K562 (cell line): ENCODE results near the gene SP6. TPM values are rescaled to one million over a fixed set of nuclear protein-coding genes. Genes with fewer than 3 reads are reported as not detected.

Experiments
- FIP1L1 ChIP-seq: fragments of 200-400 bp; formaldehyde crosslinking; IDR thresholded peaks from 2 replicates; pipeline ENCODE4 v1.6.1; 2018; ENCODE audit warnings: mild to moderate bottlenecking, low read depth, low read length; ENCODE audit not compliant: poor library complexity, severe bottlenecking
- GABPB1 ChIP-seq: sonication (generic); formaldehyde crosslinking; IDR thresholded peaks from 2 replicates; pipeline ENCODE4 v1.8.0; 2022; ENCODE audit warnings: mild to moderate bottlenecking, missing genetic modification reagents
- XRCC5 ChIP-seq: fragments of 200-400 bp; formaldehyde crosslinking; IDR thresholded peaks from 2 replicates; pipeline ENCODE4 v1.6.1; 2017; ENCODE audit warnings: low read depth, mild to moderate bottlenecking, low read length
- ZNF212 ChIP-seq: fragments of 450-650 bp; formaldehyde crosslinking; IDR thresholded peaks from 2 replicates; pipeline ENCODE4 v1.4.0; 2020; ENCODE audit warnings: mild to moderate bottlenecking
- polyA plus RNA-seq, 8 experiments: library from polyadenylated mRNA; depleted of rRNA in 4 of 8; stranded (reverse) in 5 of 8; unstranded in 3 of 8; fragments of >200 nt; fragmentation: Nextera tagmentation in 2 of 8; fragmentation: Illumina TruSeq in 1 of 8; extraction: Ambion mirVana in 2 of 8; extraction: Trizol in 1 of 8; gene quantifications; 2 replicates each; pipeline versions ENCODE4 v1.2.1 to v1.2.3, GENCODE V29; 2011 to 2014; ENCODE audit warnings: inconsistent platforms in 1 of 8, missing spikeins in 1 of 8
- total RNA-seq, 7 experiments: library from RNA; depleted of rRNA in 6 of 7; stranded (reverse); fragments of >200 nt in 6 of 7; fragmentation: Illumina TruSeq in 2 of 7; extraction: Trizol in 2 of 7; gene quantifications; 2 replicates each; pipeline versions ENCODE4 v1.2.1 to v1.2.3, GENCODE V29; 2011 to 2021; ENCODE audit warnings: low replicate concordance in 1 of 7
- TF ChIP-seq, protein P1 (sequence below): fragments of 250-450 bp; sonication (Bioruptor Pico); IDR thresholded peaks from 2 replicates; pipeline ENCODE4 v1.4.0; 2020
- TF ChIP-seq, protein P2 (sequence below): fragments of 250-450 bp; sonication (Bioruptor Pico); IDR thresholded peaks from 2 replicates; pipeline ENCODE4 v1.8.0; 2022; ENCODE audit warnings: moderate library complexity, mild to moderate bottlenecking, inconsistent platforms
- TF ChIP-seq, protein P3 (sequence below), 2 experiments: IDR thresholded peaks in 1 of 2; conservative IDR thresholded peaks in 1 of 2; 2 replicates each; pipeline ENCODE4 v1.6.1; 2016; ENCODE audit warnings: low read depth in 2 of 2, mild to moderate bottlenecking in 1 of 2, missing compliant biosample characterization in 1 of 2, missing genetic modification characterization in 1 of 2, moderate library complexity in 1 of 2
- TF ChIP-seq, protein P4 (sequence below): sonication (generic); formaldehyde crosslinking; IDR thresholded peaks from 2 replicates; pipeline ENCODE4 v1.8.0; 2022; ENCODE audit warnings: missing genetic modification reagents, mild to moderate bottlenecking, moderate library complexity, borderline replicate concordance
- TF ChIP-seq, protein P5 (sequence below), 2 experiments: fragments of 150-350 bp in 1 of 2; IDR thresholded peaks; 2 replicates each; pipeline ENCODE4 v1.6.1; 2012 to 2016; ENCODE audit warnings: low read depth in 2 of 2, low read length in 2 of 2, mild to moderate bottlenecking in 1 of 2, moderate library complexity in 1 of 2

Gene SP6
- total and polyA plus RNA-seq, 9 of the 15 experiments (the other 6 are each of a cell fraction or from before 2014, with no cell fraction given) = 0.11 to 7.9 (median 2.2) TPM

DNA sequence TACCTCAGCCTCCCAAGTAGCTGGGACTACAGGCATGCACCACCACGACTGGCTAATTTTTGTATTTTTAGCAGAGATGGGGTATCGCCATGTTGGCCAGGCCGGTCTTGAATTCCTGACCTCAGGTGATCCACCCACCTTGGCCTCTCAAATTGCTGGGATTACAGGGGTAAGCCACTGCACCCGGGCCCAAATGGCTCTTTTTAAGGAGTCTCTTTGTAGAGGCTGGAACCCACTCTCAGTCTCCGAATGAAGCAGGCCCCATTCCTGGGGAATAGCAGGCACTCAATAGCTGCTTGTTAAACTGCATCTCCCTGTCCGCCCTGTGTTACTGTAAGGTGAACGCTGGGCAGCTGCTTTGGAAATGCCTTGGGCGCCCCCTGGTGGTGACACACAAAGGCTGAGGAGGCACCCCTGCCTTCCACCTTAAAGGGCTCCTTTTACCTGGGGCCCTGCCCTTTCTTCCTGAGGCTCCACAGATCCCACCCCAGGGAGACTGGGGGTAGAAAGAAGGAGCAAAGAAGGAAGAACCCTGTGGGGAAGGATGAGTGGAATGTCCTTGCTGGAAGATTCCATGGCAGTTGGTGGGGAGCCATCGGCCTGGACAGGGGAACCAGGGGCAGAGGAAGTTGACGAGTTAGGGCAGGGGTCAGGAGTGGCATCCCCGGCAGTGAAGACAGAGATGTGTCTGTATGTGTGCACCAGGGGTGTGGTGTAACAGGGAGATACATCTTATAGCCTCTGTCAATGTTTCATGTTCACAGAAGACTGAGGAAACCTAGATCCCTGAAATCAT is 39.0 kb upstream of the SP6 start (continued):
- TF ChIP-seq, protein P1, sequence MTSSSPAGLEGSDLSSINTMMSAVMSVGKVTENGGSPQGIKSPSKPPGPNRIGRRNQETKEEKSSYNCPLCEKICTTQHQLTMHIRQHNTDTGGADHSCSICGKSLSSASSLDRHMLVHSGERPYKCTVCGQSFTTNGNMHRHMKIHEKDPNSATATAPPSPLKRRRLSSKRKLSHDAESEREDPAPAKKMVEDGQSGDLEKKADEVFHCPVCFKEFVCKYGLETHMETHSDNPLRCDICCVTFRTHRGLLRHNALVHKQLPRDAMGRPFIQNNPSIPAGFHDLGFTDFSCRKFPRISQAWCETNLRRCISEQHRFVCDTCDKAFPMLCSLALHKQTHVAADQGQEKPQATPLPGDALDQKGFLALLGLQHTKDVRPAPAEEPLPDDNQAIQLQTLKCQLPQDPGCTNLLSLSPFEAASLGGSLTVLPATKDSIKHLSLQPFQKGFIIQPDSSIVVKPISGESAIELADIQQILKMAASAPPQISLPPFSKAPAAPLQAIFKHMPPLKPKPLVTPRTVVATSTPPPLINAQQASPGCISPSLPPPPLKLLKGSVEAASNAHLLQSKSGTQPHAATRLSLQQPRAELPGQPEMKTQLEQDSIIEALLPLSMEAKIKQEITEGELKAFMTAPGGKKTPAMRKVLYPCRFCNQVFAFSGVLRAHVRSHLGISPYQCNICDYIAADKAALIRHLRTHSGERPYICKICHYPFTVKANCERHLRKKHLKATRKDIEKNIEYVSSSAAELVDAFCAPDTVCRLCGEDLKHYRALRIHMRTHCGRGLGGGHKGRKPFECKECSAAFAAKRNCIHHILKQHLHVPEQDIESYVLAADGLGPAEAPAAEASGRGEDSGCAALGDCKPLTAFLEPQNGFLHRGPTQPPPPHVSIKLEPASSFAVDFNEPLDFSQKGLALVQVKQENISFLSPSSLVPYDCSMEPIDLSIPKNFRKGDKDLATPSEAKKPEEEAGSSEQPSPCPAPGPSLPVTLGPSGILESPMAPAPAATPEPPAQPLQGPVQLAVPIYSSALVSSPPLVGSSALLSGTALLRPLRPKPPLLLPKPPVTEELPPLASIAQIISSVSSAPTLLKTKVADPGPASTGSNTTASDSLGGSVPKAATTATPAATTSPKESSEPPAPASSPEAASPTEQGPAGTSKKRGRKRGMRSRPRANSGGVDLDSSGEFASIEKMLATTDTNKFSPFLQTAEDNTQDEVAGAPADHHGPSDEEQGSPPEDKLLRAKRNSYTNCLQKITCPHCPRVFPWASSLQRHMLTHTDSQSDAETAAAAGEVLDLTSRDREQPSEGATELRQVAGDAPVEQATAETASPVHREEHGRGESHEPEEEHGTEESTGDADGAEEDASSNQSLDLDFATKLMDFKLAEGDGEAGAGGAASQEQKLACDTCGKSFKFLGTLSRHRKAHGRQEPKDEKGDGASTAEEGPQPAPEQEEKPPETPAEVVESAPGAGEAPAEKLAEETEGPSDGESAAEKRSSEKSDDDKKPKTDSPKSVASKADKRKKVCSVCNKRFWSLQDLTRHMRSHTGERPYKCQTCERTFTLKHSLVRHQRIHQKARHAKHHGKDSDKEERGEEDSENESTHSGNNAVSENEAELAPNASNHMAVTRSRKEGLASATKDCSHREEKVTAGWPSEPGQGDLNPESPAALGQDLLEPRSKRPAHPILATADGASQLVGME (CRISPR knock-in tag) = no peak
- TF ChIP-seq GABPB1 (CRISPR knock-in tag) (peak; percentile 48; the same call in 1 of the 2 replicates), FIP1L1 (no peak), ZNF212 (CRISPR knock-in tag) (no peak), XRCC5 (peak; percentile 64; the same call in 1 of the 2 replicates)
- TF ChIP-seq, protein P2, sequence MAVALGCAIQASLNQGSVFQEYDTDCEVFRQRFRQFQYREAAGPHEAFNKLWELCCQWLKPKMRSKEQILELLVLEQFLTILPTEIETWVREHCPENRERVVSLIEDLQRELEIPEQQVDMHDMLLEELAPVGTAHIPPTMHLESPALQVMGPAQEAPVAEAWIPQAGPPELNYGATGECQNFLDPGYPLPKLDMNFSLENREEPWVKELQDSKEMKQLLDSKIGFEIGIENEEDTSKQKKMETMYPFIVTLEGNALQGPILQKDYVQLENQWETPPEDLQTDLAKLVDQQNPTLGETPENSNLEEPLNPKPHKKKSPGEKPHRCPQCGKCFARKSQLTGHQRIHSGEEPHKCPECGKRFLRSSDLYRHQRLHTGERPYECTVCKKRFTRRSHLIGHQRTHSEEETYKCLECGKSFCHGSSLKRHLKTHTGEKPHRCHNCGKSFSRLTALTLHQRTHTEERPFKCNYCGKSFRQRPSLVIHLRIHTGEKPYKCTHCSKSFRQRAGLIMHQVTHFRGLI (CRISPR knock-in tag) = no peak
- TF ChIP-seq, protein P3, sequence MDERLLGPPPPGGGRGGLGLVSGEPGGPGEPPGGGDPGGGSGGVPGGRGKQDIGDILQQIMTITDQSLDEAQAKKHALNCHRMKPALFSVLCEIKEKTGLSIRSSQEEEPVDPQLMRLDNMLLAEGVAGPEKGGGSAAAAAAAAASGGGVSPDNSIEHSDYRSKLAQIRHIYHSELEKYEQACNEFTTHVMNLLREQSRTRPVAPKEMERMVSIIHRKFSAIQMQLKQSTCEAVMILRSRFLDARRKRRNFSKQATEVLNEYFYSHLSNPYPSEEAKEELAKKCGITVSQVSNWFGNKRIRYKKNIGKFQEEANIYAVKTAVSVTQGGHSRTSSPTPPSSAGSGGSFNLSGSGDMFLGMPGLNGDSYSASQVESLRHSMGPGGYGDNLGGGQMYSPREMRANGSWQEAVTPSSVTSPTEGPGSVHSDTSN (CRISPR knock-in tag; IDR thresholded peaks at IDR 0.05; ENCODE audit: low read depth) = no peak
- TF ChIP-seq, protein P3 (tag; conservative IDR thresholded peaks at IDR 0.05; ENCODE audit: low read depth) = no peak
- TF ChIP-seq, protein P4, sequence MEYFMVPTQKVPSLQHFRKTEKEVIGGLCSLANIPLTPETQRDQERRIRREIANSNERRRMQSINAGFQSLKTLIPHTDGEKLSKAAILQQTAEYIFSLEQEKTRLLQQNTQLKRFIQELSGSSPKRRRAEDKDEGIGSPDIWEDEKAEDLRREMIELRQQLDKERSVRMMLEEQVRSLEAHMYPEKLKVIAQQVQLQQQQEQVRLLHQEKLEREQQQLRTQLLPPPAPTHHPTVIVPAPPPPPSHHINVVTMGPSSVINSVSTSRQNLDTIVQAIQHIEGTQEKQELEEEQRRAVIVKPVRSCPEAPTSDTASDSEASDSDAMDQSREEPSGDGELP (CRISPR knock-in tag) = peak; percentile 71; the same call in 1 of the 2 replicates
- TF ChIP-seq, protein P5, sequence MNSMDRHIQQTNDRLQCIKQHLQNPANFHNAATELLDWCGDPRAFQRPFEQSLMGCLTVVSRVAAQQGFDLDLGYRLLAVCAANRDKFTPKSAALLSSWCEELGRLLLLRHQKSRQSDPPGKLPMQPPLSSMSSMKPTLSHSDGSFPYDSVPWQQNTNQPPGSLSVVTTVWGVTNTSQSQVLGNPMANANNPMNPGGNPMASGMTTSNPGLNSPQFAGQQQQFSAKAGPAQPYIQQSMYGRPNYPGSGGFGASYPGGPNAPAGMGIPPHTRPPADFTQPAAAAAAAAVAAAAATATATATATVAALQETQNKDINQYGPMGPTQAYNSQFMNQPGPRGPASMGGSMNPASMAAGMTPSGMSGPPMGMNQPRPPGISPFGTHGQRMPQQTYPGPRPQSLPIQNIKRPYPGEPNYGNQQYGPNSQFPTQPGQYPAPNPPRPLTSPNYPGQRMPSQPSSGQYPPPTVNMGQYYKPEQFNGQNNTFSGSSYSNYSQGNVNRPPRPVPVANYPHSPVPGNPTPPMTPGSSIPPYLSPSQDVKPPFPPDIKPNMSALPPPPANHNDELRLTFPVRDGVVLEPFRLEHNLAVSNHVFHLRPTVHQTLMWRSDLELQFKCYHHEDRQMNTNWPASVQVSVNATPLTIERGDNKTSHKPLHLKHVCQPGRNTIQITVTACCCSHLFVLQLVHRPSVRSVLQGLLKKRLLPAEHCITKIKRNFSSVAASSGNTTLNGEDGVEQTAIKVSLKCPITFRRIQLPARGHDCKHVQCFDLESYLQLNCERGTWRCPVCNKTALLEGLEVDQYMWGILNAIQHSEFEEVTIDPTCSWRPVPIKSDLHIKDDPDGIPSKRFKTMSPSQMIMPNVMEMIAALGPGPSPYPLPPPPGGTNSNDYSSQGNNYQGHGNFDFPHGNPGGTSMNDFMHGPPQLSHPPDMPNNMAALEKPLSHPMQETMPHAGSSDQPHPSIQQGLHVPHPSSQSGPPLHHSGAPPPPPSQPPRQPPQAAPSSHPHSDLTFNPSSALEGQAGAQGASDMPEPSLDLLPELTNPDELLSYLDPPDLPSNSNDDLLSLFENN (IDR thresholded peaks at IDR 0.05; ENCODE audit: low read depth in 2 of 2, low read length in 2 of 2) = no peak
